ENCODE measurements around the gene IL36RN. TPM values are rescaled to one million over a fixed set of nuclear protein-coding genes. Genes with fewer than 3 reads are reported as not detected.

Gene IL36RN
- total and polyA plus RNA-seq, 4 donors, result not detected

DNA sequence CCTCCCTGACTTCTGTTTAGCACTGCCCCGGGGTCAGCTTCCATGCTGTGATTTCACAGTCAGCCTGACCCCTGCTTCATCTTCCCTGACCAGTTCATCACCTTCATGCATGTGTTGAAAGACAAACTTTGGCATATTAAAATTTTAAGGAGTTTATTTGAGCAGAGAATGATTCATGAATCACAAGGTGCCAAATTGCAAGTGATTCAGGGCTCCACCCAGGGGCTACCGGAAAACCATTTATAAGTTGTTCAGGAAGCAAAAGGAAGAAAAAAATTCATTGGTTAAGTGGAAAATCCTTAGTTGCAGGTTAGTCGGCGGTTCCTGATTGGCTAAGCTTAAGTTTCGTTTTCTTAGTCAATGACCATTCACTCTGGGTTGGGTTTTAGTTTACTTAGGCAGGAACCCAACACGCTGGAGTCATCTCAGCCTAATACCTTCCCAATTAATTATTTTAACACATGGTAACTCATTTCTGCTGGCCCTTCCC, 19.4 kb downstream of the IL36RN start:
- H3K27ac ChIP-seq (ENCODE audit: low read depth in 1 of 2, low read length in 2 of 2), result peak overlapping the region; percentile 38 to 73
- H3K4me3 ChIP-seq (ENCODE audit: low read depth in 1 of 3, low read length in 3 of 3), result no peak overlapping the region
- no peaks in the 10 kb centered on the region for H3K27me3 ChIP-seq (ENCODE audit: control insufficient read depth in 4 of 4, insufficient read depth in 4 of 4, low read length in 3 of 4)
- TF ChIP-seq RXRA (IDR thresholded peaks at IDR 0.05) (peak; percentile 43 to 49), FOXA1 (IDR thresholded peaks at IDR 0.05) (no peak), TAF1 (conservative IDR thresholded peaks at IDR 0.05) (no peak), NR2F2 (IDR thresholded peaks at IDR 0.05) (no peak), SP1 (IDR thresholded peaks at IDR 0.05) (peak; percentile 58), GABPA (IDR thresholded peaks at IDR 0.05 in 1 of 2, conservative IDR thresholded peaks at IDR 0.05 in 1 of 2) (peak in 1 of 2 donors; percentile 25), FOXA2 (IDR thresholded peaks at IDR 0.05) (peak; percentile 14), HNF4A (conservative IDR thresholded peaks at IDR 0.05) (peak in 1 of 2 donors; percentile 29), EGR1 (IDR thresholded peaks at IDR 0.05; ENCODE audit: low read depth in 2 of 2) (no peak), ATF3 (IDR thresholded peaks at IDR 0.05) (no peak), MAX (IDR thresholded peaks at IDR 0.05) (peak; percentile 18), YY1 (IDR thresholded peaks at IDR 0.05) (no peak)
- TF ChIP-seq, protein P1, sequence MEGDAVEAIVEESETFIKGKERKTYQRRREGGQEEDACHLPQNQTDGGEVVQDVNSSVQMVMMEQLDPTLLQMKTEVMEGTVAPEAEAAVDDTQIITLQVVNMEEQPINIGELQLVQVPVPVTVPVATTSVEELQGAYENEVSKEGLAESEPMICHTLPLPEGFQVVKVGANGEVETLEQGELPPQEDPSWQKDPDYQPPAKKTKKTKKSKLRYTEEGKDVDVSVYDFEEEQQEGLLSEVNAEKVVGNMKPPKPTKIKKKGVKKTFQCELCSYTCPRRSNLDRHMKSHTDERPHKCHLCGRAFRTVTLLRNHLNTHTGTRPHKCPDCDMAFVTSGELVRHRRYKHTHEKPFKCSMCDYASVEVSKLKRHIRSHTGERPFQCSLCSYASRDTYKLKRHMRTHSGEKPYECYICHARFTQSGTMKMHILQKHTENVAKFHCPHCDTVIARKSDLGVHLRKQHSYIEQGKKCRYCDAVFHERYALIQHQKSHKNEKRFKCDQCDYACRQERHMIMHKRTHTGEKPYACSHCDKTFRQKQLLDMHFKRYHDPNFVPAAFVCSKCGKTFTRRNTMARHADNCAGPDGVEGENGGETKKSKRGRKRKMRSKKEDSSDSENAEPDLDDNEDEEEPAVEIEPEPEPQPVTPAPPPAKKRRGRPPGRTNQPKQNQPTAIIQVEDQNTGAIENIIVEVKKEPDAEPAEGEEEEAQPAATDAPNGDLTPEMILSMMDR (IDR thresholded peaks at IDR 0.05; ENCODE audit: low read depth, low read length, missing input control), result no peak
- WGBS, result 39% methylated on average over 6 of the region's 6 CpGs
- no peaks in the 10 kb centered on the region for H3K36me3 ChIP-seq (ENCODE audit: control insufficient read depth in 4 of 4, insufficient read depth in 3 of 4, low read depth in 1 of 4, low read length in 3 of 4)
- no peaks in the 10 kb centered on the region for H3K9me3 ChIP-seq (ENCODE audit: control insufficient read depth in 4 of 4, low read length in 3 of 4)
- no peak overlapping the region for H3K9ac ChIP-seq (ENCODE audit: low read depth in 1 of 2, low read length in 2 of 2)
- DNase-seq (ENCODE audit: low spot score), result no peak
- peaks cover 2 to 20% (median 9%) of the 10 kb centered on the region in 4 donors for H3K4me1 ChIP-seq (ENCODE audit: control insufficient read depth in 4 of 4, insufficient read depth in 4 of 4, low read length in 3 of 4)

GRCh38 chr2:113079131-113079530, 20.1 kb downstream of the IL36RN start:
- H3K9me3 ChIP-seq (ENCODE audit: control insufficient read depth in 4 of 4, low read length in 3 of 4), result no peaks in the 10 kb centered on the region
- H3K9ac ChIP-seq (ENCODE audit: low read depth in 1 of 2, low read length in 2 of 2), result no peak overlapping the region
- no peak for DNase-seq (ENCODE audit: low spot score)
- 87% methylated on average over 4 of the region's 4 CpGs for WGBS
- H3K36me3 ChIP-seq (ENCODE audit: control insufficient read depth in 4 of 4, insufficient read depth in 3 of 4, low read depth in 1 of 4, low read length in 3 of 4), result no peaks in the 10 kb centered on the region
- peaks cover 2 to 20% (median 9%) of the 10 kb centered on the region in 4 donors for H3K4me1 ChIP-seq (ENCODE audit: control insufficient read depth in 4 of 4, insufficient read depth in 4 of 4, low read length in 3 of 4)
- H3K27ac ChIP-seq (ENCODE audit: low read depth in 1 of 2, low read length in 2 of 2), result peak overlapping the region in 1 of 2 donors; percentile 32
- no peaks in the 10 kb centered on the region for H3K27me3 ChIP-seq (ENCODE audit: control insufficient read depth in 4 of 4, insufficient read depth in 4 of 4, low read length in 3 of 4)
- no peak overlapping the region for H3K4me3 ChIP-seq (ENCODE audit: low read depth in 1 of 3, low read length in 3 of 3)
- no peak for TF ChIP-seq SP1 (IDR thresholded peaks at IDR 0.05)
- TF ChIP-seq ATF3 (IDR thresholded peaks at IDR 0.05), result no peak
- no peak for TF ChIP-seq FOXA1 (IDR thresholded peaks at IDR 0.05)
- TF ChIP-seq REST (IDR thresholded peaks at IDR 0.05), result no peak
- TF ChIP-seq, protein P2, sequence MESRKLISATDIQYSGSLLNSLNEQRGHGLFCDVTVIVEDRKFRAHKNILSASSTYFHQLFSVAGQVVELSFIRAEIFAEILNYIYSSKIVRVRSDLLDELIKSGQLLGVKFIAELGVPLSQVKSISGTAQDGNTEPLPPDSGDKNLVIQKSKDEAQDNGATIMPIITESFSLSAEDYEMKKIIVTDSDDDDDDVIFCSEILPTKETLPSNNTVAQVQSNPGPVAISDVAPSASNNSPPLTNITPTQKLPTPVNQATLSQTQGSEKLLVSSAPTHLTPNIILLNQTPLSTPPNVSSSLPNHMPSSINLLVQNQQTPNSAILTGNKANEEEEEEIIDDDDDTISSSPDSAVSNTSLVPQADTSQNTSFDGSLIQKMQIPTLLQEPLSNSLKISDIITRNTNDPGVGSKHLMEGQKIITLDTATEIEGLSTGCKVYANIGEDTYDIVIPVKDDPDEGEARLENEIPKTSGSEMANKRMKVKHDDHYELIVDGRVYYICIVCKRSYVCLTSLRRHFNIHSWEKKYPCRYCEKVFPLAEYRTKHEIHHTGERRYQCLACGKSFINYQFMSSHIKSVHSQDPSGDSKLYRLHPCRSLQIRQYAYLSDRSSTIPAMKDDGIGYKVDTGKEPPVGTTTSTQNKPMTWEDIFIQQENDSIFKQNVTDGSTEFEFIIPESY (IDR thresholded peaks at IDR 0.05), result no peak
- TF ChIP-seq RXRA (IDR thresholded peaks at IDR 0.05), result no peak
- no peak for TF ChIP-seq GABPA (IDR thresholded peaks at IDR 0.05 in 1 of 2, conservative IDR thresholded peaks at IDR 0.05 in 1 of 2)
- TF ChIP-seq TAF1 (conservative IDR thresholded peaks at IDR 0.05), result no peak
- no peak for TF ChIP-seq EGR1 (IDR thresholded peaks at IDR 0.05; ENCODE audit: low read depth in 2 of 2)
- no peak for TF ChIP-seq MAX (IDR thresholded peaks at IDR 0.05)
- no peak for TF ChIP-seq HNF4A (conservative IDR thresholded peaks at IDR 0.05)
- TF ChIP-seq NR2F2 (IDR thresholded peaks at IDR 0.05), result no peak
- TF ChIP-seq YY1 (IDR thresholded peaks at IDR 0.05), result no peak
- TF ChIP-seq, protein P1 (IDR thresholded peaks at IDR 0.05; ENCODE audit: low read depth, low read length, missing input control), result no peak
- no peak for TF ChIP-seq FOXA2 (IDR thresholded peaks at IDR 0.05)
- TF ChIP-seq JUND (IDR thresholded peaks at IDR 0.05), result no peak
- TF ChIP-seq RAD21 (IDR thresholded peaks at IDR 0.05), result no peak
- TF ChIP-seq HNF4G (IDR thresholded peaks at IDR 0.05), result no peak

Data from liver (tissue), 9 donors.